ENCODE measurements around the gene ZACN.

DNA sequence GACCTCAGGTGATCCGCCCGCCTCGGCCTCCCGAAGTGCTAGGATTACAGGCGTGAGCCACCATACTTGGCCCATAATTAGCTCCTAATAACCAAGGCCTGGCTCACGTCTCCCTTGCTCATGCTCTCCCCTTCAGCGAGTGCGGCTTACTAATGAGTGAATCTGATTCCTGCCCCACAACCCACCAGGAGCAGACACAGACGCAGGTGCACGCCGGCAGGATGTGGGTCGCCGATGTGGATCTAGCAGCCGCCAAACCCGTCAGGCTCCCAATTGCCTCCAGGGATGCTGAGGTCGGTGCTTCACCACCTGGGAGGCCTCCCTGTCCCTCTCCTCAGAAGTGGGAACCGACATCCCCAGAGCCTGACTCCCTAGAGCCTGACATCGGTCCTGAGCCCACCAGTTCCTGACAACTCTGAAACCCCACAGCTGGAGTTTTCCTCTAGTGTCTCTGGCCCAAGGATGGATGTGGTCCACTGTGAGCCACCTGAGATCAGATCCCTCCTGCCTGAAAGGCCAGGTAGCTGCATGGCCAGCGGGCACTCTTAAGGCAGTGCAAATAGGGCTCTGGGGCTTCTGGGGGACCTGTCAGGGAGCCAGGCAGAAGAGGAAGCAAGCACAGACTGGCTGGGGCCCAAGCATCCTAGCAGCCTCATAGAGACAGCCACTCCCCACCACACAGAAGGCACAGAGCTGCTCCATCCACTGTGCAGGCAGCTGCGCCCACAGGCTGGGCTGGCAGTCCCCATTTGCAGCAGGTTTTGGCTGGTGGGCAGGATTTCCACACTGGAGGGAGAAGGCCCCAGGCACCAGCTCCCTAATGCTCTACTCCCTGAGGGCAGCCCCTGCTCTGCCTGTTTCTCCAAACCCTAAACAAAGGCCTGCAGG, 13.8 kb downstream of the ZACN start:
- TF ChIP-seq, protein P1, sequence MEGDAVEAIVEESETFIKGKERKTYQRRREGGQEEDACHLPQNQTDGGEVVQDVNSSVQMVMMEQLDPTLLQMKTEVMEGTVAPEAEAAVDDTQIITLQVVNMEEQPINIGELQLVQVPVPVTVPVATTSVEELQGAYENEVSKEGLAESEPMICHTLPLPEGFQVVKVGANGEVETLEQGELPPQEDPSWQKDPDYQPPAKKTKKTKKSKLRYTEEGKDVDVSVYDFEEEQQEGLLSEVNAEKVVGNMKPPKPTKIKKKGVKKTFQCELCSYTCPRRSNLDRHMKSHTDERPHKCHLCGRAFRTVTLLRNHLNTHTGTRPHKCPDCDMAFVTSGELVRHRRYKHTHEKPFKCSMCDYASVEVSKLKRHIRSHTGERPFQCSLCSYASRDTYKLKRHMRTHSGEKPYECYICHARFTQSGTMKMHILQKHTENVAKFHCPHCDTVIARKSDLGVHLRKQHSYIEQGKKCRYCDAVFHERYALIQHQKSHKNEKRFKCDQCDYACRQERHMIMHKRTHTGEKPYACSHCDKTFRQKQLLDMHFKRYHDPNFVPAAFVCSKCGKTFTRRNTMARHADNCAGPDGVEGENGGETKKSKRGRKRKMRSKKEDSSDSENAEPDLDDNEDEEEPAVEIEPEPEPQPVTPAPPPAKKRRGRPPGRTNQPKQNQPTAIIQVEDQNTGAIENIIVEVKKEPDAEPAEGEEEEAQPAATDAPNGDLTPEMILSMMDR (IDR thresholded peaks at IDR 0.05), result no peak
- no peak for TF ChIP-seq EZH2 (IDR thresholded peaks at IDR 0.05)
- no peak for TF ChIP-seq EZH2phosphoT487 (IDR thresholded peaks at IDR 0.05)

All from neural progenitor cell (in vitro differentiated cells).